ENCODE data around the gene HTT. TPM values are rescaled to one million over a fixed set of nuclear protein-coding genes. Genes with fewer than 3 reads are reported as not detected.
A peak's percentile ranks its signal among the peaks of the same experiment; 100 is the strongest.

The HTT gene
- total RNA-seq, 2 experiments from 2014 or later = 56.9 to 62.6 TPM

- Histone ChIP-seq H3K9me3 (ENCODE audit: control insufficient read depth in 1 of 2, insufficient read depth in 1 of 2, low read length in 2 of 2) (no peaks in the 10 kb centered on the region), H3K4me1 (ENCODE audit: insufficient read depth, low read length) (peaks cover 25% of the 10 kb centered on the region), H3K27ac (ENCODE audit: low read depth in 1 of 2, low read length in 2 of 2) (no peak overlapping the region), H3K4me3 (ENCODE audit: low read length) (no peak overlapping the region), H3K27me3 (ENCODE audit: control insufficient read depth in 1 of 2, insufficient read depth in 2 of 2, low read length in 2 of 2) (no peaks in the 10 kb centered on the region), H3K36me3 (ENCODE audit: insufficient read depth, low read length) (peaks cover 42% of the 10 kb centered on the region)
- intact Hi-C loops (cut with DNase I, micrococcal nuclease) = loop anchor here (5.0 to 10.0 kb wide), 3 partner anchors 86 to 694 kb away; no protein-coding TSS in a partner anchor
- Mint-ChIP-seq H3K36me3 (ENCODE audit: low read depth) (peaks cover 64% of the 10 kb centered on the region), H3K9me3 (no peaks in the 10 kb centered on the region), H3K27me3 (no peaks in the 10 kb centered on the region), H3K4me1 (ENCODE audit: low read depth) (peaks cover 27% of the 10 kb centered on the region), H3K4me3 (no peak overlapping the region), H3K27ac (no peak overlapping the region)
- no peak for DNase-seq
- ATAC-seq (ENCODE audit: poor library complexity) = no peak
- ChIA-PET CTCF (interaction anchor here (0.6 kb wide), 1 partner anchor 111 kb away, joined by 3 read pairs; no protein-coding TSS in a partner anchor), POLR2A (interaction anchor here (1.8 kb wide), 1 partner anchor 12 kb away, joined by 5 read pairs; no protein-coding TSS in a partner anchor)
- TF ChIP-seq, protein P1, sequence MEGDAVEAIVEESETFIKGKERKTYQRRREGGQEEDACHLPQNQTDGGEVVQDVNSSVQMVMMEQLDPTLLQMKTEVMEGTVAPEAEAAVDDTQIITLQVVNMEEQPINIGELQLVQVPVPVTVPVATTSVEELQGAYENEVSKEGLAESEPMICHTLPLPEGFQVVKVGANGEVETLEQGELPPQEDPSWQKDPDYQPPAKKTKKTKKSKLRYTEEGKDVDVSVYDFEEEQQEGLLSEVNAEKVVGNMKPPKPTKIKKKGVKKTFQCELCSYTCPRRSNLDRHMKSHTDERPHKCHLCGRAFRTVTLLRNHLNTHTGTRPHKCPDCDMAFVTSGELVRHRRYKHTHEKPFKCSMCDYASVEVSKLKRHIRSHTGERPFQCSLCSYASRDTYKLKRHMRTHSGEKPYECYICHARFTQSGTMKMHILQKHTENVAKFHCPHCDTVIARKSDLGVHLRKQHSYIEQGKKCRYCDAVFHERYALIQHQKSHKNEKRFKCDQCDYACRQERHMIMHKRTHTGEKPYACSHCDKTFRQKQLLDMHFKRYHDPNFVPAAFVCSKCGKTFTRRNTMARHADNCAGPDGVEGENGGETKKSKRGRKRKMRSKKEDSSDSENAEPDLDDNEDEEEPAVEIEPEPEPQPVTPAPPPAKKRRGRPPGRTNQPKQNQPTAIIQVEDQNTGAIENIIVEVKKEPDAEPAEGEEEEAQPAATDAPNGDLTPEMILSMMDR (IDR thresholded peaks at IDR 0.05) = no peak
Measured at GRCh38 chr4:3190549-3190948, 116.1 kb downstream of the HTT start.

DNA sequence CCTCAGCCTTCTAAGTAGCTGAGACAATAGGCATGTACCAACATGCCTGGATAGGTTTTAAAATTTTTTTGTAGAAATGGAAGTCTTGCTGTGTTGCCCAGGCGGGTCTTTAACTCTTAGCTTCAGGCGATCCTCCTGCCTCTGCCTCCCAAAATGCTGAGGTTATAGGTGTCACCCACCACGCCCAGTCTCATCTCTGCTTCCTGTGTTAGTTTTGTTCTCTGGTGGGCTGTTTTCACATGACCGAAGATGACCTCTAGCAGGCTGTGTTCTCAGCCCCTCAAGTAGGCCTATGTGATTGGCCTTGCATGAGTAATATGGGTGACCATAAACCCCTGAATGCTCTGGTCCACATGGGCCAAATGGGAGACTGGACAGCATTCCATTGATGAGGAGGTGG, 117.7 kb downstream of the HTT start:
- no peak overlapping the region for H3K27ac Mint-ChIP-seq
- peaks cover 42% of the 10 kb centered on the region for H3K4me1 ChIP-seq (ENCODE audit: insufficient read depth, low read length)

GRCh38 chr4:3192827-3193226, 118.3 kb downstream of the HTT start:
- H3K4me1 Mint-ChIP-seq (ENCODE audit: low read depth) = peaks cover 50% of the 10 kb centered on the region
- POLR2A ChIA-PET = no interaction called here

More for the DNA sequence above, 117.7 kb downstream of the HTT start:
- H3K27me3 Mint-ChIP-seq = no peaks in the 10 kb centered on the region
- Histone ChIP-seq H3K36me3 (ENCODE audit: insufficient read depth, low read length) (peaks cover 40% of the 10 kb centered on the region), H3K27ac (ENCODE audit: low read depth in 1 of 2, low read length in 2 of 2) (peak overlapping the region in 1 of 2 donors; percentile 13), H3K27me3 (ENCODE audit: control insufficient read depth in 1 of 2, insufficient read depth in 2 of 2, low read length in 2 of 2) (no peaks in the 10 kb centered on the region), H3K4me3 (ENCODE audit: low read length) (no peak overlapping the region), H3K9me3 (ENCODE audit: control insufficient read depth in 1 of 2, insufficient read depth in 1 of 2, low read length in 2 of 2) (no peaks in the 10 kb centered on the region)
- no peak for ATAC-seq (ENCODE audit: poor library complexity)
- H3K9me3 Mint-ChIP-seq = no peaks in the 10 kb centered on the region
- intact Hi-C loops (cut with DNase I, micrococcal nuclease) = loop anchor here (2.0 to 10.0 kb wide), 5 partner anchors 87 to 693 kb away; no protein-coding TSS in a partner anchor
- peak in 1 of 14 experiments; percentile 60 for DNase-seq
- H3K36me3 Mint-ChIP-seq (ENCODE audit: low read depth) = peaks cover 57% of the 10 kb centered on the region
- TF ChIP-seq, protein P1 (IDR thresholded peaks at IDR 0.05) = no peak
- H3K4me1 Mint-ChIP-seq (ENCODE audit: low read depth) = peaks cover 43% of the 10 kb centered on the region
- ChIA-PET CTCF (interaction anchor here (1.2 kb wide), 1 partner anchor 19 kb away, joined by 3 read pairs; no protein-coding TSS in a partner anchor), POLR2A (interaction anchor here (1.8 kb wide), 1 partner anchor 10 kb away, joined by 5 read pairs; no protein-coding TSS in a partner anchor)
- no peak overlapping the region for H3K4me3 Mint-ChIP-seq

More at GRCh38 chr4:3192827-3193226, 118.3 kb downstream of the HTT start:
- intact Hi-C loops (cut with DNase I, micrococcal nuclease) = loop anchor here (2.0 to 10.0 kb wide), 5 partner anchors 88 to 692 kb away; no protein-coding TSS in a partner anchor
- H3K27ac ChIP-seq (ENCODE audit: low read depth in 1 of 2, low read length in 2 of 2) = no peak overlapping the region
- CTCF ChIA-PET = no interaction called here
- Mint-ChIP-seq H3K27ac (no peak overlapping the region), H3K36me3 (ENCODE audit: low read depth) (peaks cover 57% of the 10 kb centered on the region), H3K9me3 (no peaks in the 10 kb centered on the region), H3K27me3 (no peaks in the 10 kb centered on the region), H3K4me3 (no peak overlapping the region)
- H3K36me3 ChIP-seq (ENCODE audit: insufficient read depth, low read length) = peaks cover 39% of the 10 kb centered on the region
- peaks cover 48% of the 10 kb centered on the region for H3K4me1 ChIP-seq (ENCODE audit: insufficient read depth, low read length)
- TF ChIP-seq, protein P1 (IDR thresholded peaks at IDR 0.05) = no peak
- no peak overlapping the region for H3K4me3 ChIP-seq (ENCODE audit: low read length)
- H3K27me3 ChIP-seq (ENCODE audit: control insufficient read depth in 1 of 2, insufficient read depth in 2 of 2, low read length in 2 of 2) = no peaks in the 10 kb centered on the region
- H3K9me3 ChIP-seq (ENCODE audit: control insufficient read depth in 1 of 2, insufficient read depth in 1 of 2, low read length in 2 of 2) = no peaks in the 10 kb centered on the region
- ATAC-seq (ENCODE audit: poor library complexity) (no peak), DNase-seq (no peak)
